Amniotic stem cell (primary cell): Measurements from ENCODE around the gene PDE8B.

Experiments
- DNase-seq: peaks from one replicate; lab custom pipeline; 2025; lab: John Stamatoyannopoulos, UW

Gene PDE8B

GRCh38 chr5:77230727-77231470 lies 20.4 kb downstream of the PDE8B start:
- DNase-seq, result no peak

- no peak for DNase-seq
Measured at GRCh38 chr5:77231471-77232138, 21.1 kb downstream of the PDE8B start.

- DNase-seq, result no peak
Measured at GRCh38 chr5:77232574-77233358, 22.3 kb downstream of the PDE8B start.

- no peak for DNase-seq
Measured at GRCh38 chr5:77235846-77236721, 25.6 kb downstream of the PDE8B start.

GRCh38 chr5:77239126-77239741 lies 28.8 kb downstream of the PDE8B start:
- no peak for DNase-seq

GRCh38 chr5:77241444-77241843 lies 31.0 kb downstream of the PDE8B start:
- no peak for DNase-seq

GRCh38 chr5:77249475-77249874 lies 39.0 kb downstream of the PDE8B start:
- DNase-seq, result no peak

- DNase-seq, result no peak
Measured at GRCh38 chr5:77250021-77250420, 39.5 kb downstream of the PDE8B start.

- DNase-seq, result no peak
Measured at GRCh38 chr5:77251921-77252320, 41.4 kb downstream of the PDE8B start.

GRCh38 chr5:77255617-77256016 lies 45.1 kb downstream of the PDE8B start:
- DNase-seq, result no peak

GRCh38 chr5:77256406-77256805 lies 45.9 kb downstream of the PDE8B start:
- DNase-seq, result no peak

- DNase-seq, result no peak
Measured at GRCh38 chr5:77258652-77259051, 48.2 kb downstream of the PDE8B start.

GRCh38 chr5:77259476-77259875 lies 49.0 kb downstream of the PDE8B start:
- no peak for DNase-seq

GRCh38 chr5:77262697-77263096 lies 52.2 kb downstream of the PDE8B start:
- DNase-seq, result no peak

- no peak for DNase-seq
Measured at GRCh38 chr5:77266291-77266690, 55.8 kb downstream of the PDE8B start.

- DNase-seq, result no peak
Measured at GRCh38 chr5:77267496-77267895, 57.0 kb downstream of the PDE8B start.

- no peak for DNase-seq
Measured at GRCh38 chr5:77272206-77272605, 61.7 kb downstream of the PDE8B start.

- DNase-seq, result no peak
Measured at GRCh38 chr5:77277759-77278158, 67.3 kb downstream of the PDE8B start.

GRCh38 chr5:77280036-77280435 lies 69.6 kb downstream of the PDE8B start:
- DNase-seq, result no peak

GRCh38 chr5:77281969-77282336 lies 71.5 kb downstream of the PDE8B start:
- DNase-seq, result no peak

- DNase-seq, result no peak
Measured at GRCh38 chr5:77282337-77283027, 72.0 kb downstream of the PDE8B start.
